ENCODE results near the gene CMYA5.

CMYA5 gene

GRCh38 chr5:79834754-79835714, 145.4 kb downstream of the CMYA5 start:
- in situ Hi-C loops (cut with HindIII; ENCODE audit: low sequenced_read_pairs), result no loop called here
- no peak for TF ChIP-seq CTCF (IDR thresholded peaks at IDR 0.05; ENCODE audit: low read depth, low read length, missing control alignments)
- H3K4me3 ChIP-seq (ENCODE audit: low read depth, low read length), result no peak overlapping the region
- no peak for DNase-seq (ENCODE audit: low read depth)

- in situ Hi-C loops (cut with HindIII; ENCODE audit: low sequenced_read_pairs), result no loop called here
- H3K4me3 ChIP-seq (ENCODE audit: low read depth, low read length), result no peak overlapping the region
- DNase-seq (ENCODE audit: low read depth), result no peak
- TF ChIP-seq CTCF (IDR thresholded peaks at IDR 0.05; ENCODE audit: low read depth, low read length, missing control alignments), result no peak
Measured at GRCh38 chr5:79837761-79838551, 148.3 kb downstream of the CMYA5 start.

- DNase-seq (ENCODE audit: low read depth), result no peak
- in situ Hi-C loops (cut with HindIII; ENCODE audit: low sequenced_read_pairs), result no loop called here
- no peak overlapping the region for H3K4me3 ChIP-seq (ENCODE audit: low read depth, low read length)
- TF ChIP-seq CTCF (IDR thresholded peaks at IDR 0.05; ENCODE audit: low read depth, low read length, missing control alignments), result no peak
Measured at GRCh38 chr5:79840084-79840990, 150.7 kb downstream of the CMYA5 start.

GRCh38 chr5:79841172-79841571, 151.5 kb downstream of the CMYA5 start:
- no peak for DNase-seq (ENCODE audit: low read depth)
- no peak for TF ChIP-seq CTCF (IDR thresholded peaks at IDR 0.05; ENCODE audit: low read depth, low read length, missing control alignments)
- in situ Hi-C loops (cut with HindIII; ENCODE audit: low sequenced_read_pairs), result no loop called here
- H3K4me3 ChIP-seq (ENCODE audit: low read depth, low read length), result no peak overlapping the region

GRCh38 chr5:79842006-79842881, 152.6 kb downstream of the CMYA5 start:
- DNase-seq (ENCODE audit: low read depth), result no peak
- no peak for TF ChIP-seq CTCF (IDR thresholded peaks at IDR 0.05; ENCODE audit: low read depth, low read length, missing control alignments)
- no peak overlapping the region for H3K4me3 ChIP-seq (ENCODE audit: low read depth, low read length)
- in situ Hi-C loops (cut with HindIII; ENCODE audit: low sequenced_read_pairs), result no loop called here
